Psoas muscle (tissue), 8 donors: Measurements from ENCODE around the gene MPND. TPM values are rescaled to one million over a fixed set of nuclear protein-coding genes. Genes with fewer than 3 reads are reported as not detected.

ENCODE experiments used
- ATAC-seq, 4 donors: fragments of 200-7000 bp; cut with Tn5 transposase; one replicate each; pipeline ENCODE4 v1.9.1; 2020; ENCODE audit warnings: moderate library complexity in 3 of 4, mild to moderate bottlenecking in 2 of 4
- DNase-seq, 2 donors: peaks; one replicate each; pipeline ENCODE4 v3.0.0-alpha.2; 2020
- H3K27ac ChIP-seq: fragments of 200-600 bp; one replicate; pipeline ENCODE4 v1.8.0; 2022
- H3K27me3 ChIP-seq, 3 donors: fragments of 200-600 bp in 1 of 3; one replicate each; pipeline versions ENCODE4 v1.6.1 to v1.8.0; 2013 to 2022; ENCODE audit warnings: low read length in 2 of 3, mild to moderate bottlenecking in 2 of 3, moderate library complexity in 1 of 3; ENCODE audit not compliant: insufficient read depth in 3 of 3
- H3K36me3 ChIP-seq, 2 donors: fragments of 200-600 bp in 1 of 2; one replicate each; pipeline versions ENCODE4 v1.6.1 to v1.8.0; 2013 to 2022; ENCODE audit warnings: low read depth in 1 of 2, mild to moderate bottlenecking in 1 of 2, moderate library complexity in 1 of 2; ENCODE audit not compliant: insufficient read depth in 1 of 2
- H3K4me1 ChIP-seq: fragments of 200-600 bp; one replicate; pipeline ENCODE4 v1.8.0; 2022
- H3K4me3 ChIP-seq: fragments of 200-600 bp; one replicate; pipeline ENCODE4 v1.8.0; 2022; ENCODE audit warnings: mild to moderate bottlenecking
- H3K9me3 ChIP-seq: fragments of 200-600 bp; one replicate; pipeline ENCODE4 v1.8.0; 2022
- CTCF ChIP-seq: fragments of 200-600 bp; IDR thresholded peaks from one replicate; pipeline ENCODE4 v1.8.0; 2022; ENCODE audit warnings: antibody characterized with exemption
- WGBS, 3 donors: extraction: QIAGEN DNeasy Blood & Tissue Kit; methylation state at CpG; one replicate each; pipeline versions ENCODE4 v1.1.6 to v1.1.7; 2013; 5-methylcytosine and 5-hydroxymethylcytosine counted together
- intact Hi-C, 2 donors: fragments of 100-400 bp; cut with DNase I; formaldehyde crosslinking; loops; one replicate each; pipeline versions ENCODE4 v1.11.0 to v1.14.2; 2022
- polyA plus RNA-seq, 3 donors: library from polyadenylated mRNA; stranded (reverse); fragments of 200-250 nt; gene quantifications; one replicate each; pipeline ENCODE4 v1.2.3, GENCODE V29; 2013
- total RNA-seq, 4 donors: library from RNA; stranded (reverse); fragmentation: NEBNext Ultra II Directional in 2 of 4; extraction: Animal tissue kit (Norgen Biotek cat#: 25700) in 2 of 4; gene quantifications; one replicate each; pipeline versions ENCODE4 v1.2.1 to v1.2.4, GENCODE V29; 2021 to 2023
- donor health status: healthy with polysubstance abuse.
- donor health status: DM: no; HTN: no; CAD: no; lungs with moderate emphysema.
- donor health status: Bipolar disorder and iron deficiency.
- donor health status: healthy.
- donor health status: DM: yes; HTN: yes; CAD: no.
- donor health status: DM: no; HTN: no; CAD: no.
- donor health status: DM: no; HTN: no; CAD: no.
- donor health status: DM: yes; HTN: yes; CAD: no.

MPND gene
- total and polyA plus RNA-seq, 7 donors = 7.4 to 16.4 (median 10.3) TPM

- peak overlapping the region; percentile 80 for H3K4me3 ChIP-seq
- 3 to 6% (median 4%) methylated on average over 8 of the region's 8 CpGs for WGBS, 3 donors
- peak overlapping the region; percentile 94 for H3K27ac ChIP-seq
- no peaks in the 10 kb centered on the region for H3K27me3 ChIP-seq
- H3K36me3 ChIP-seq = no peaks in the 10 kb centered on the region
- ATAC-seq (no peak), DNase-seq (no peak)
- peaks cover 37% of the 10 kb centered on the region for H3K4me1 ChIP-seq
- no peak for TF ChIP-seq CTCF
- intact Hi-C loops = loop anchor here (2.0 to 5.0 kb wide), 2 partner anchors 31 to 56 kb away; partner anchors contain the start of gene UBXN6 (in 2 of the 2)
- H3K9me3 ChIP-seq = no peaks in the 10 kb centered on the region
These were observed 58.4 kb downstream of the MPND start for GRCh38 chr19:4401769-4402170.

- intact Hi-C loops = loop anchor here (5.0 kb wide), 1 partner anchor 55 kb away; the partner anchor contains the start of gene UBXN6 (in 2 of the 2)
- Histone ChIP-seq H3K4me3 (peak within 1 kb of the TSS; percentile 80), H3K27ac (peak within 1 kb of the TSS; percentile 94), H3K36me3 (no peaks in the 10 kb centered on the region), H3K9me3 (no peaks in the 10 kb centered on the region), H3K27me3 (no peaks in the 10 kb centered on the region), H3K4me1 (peaks cover 31% of the 10 kb centered on the region)
- TF ChIP-seq CTCF = no peak
- ATAC-seq (peak; percentile 93 to 95 (median 94)), DNase-seq (peak; percentile 99 to 100)
- WGBS, 3 donors = 0 to 1% (median 0%) methylated on average over 65 to 84 of the region's 84 CpGs
These were observed 59.0 kb downstream of the MPND start, which contains the start of gene CHAF1A for GRCh38 chr19:4402171-4403004. CHAF1A (plus strand) TSS chr19:4402640; CDS start chr19:4402763, 123 bp downstream.

- intact Hi-C loops = loop anchor here (5.0 kb wide), 1 partner anchor 54 kb away; the partner anchor contains the start of gene UBXN6 (in 2 of the 2)
- DNase-seq (no peak), ATAC-seq (no peak)
- H3K27me3 ChIP-seq = no peaks in the 10 kb centered on the region
- TF ChIP-seq CTCF = no peak
- H3K4me1 ChIP-seq = peaks cover 23% of the 10 kb centered on the region
- H3K9me3 ChIP-seq = no peaks in the 10 kb centered on the region
- peak overlapping the region; percentile 94 for H3K27ac ChIP-seq
- 10 to 11% (median 11%) methylated on average over 32 of the region's 32 CpGs for WGBS, 3 donors
- no peaks in the 10 kb centered on the region for H3K36me3 ChIP-seq
- peak overlapping the region; percentile 80 for H3K4me3 ChIP-seq
These were observed 59.8 kb downstream of the MPND start for GRCh38 chr19:4403005-4403761.

GRCh38 chr19:4405977-4406376, 62.6 kb downstream of the MPND start:
- H3K36me3 ChIP-seq = peaks cover 0 to 19% of the 10 kb centered on the region in 2 donors
- 78 to 86% (median 82%) methylated on average over 8 of the region's 8 CpGs for WGBS, 3 donors
- H3K4me3 ChIP-seq = no peak overlapping the region
- no peak for TF ChIP-seq CTCF
- DNase-seq (no peak), ATAC-seq (no peak)
- peaks cover 14% of the 10 kb centered on the region for H3K4me1 ChIP-seq
- no peaks in the 10 kb centered on the region for H3K27me3 ChIP-seq
- H3K27ac ChIP-seq = no peak overlapping the region
- intact Hi-C loops = loop anchor here in 1 of 2 donors (5.0 kb wide), 1 partner anchor 231 kb away; the partner anchor contains the start of gene TNFAIP8L1
- no peaks in the 10 kb centered on the region for H3K9me3 ChIP-seq
